ENCODE measurements around the gene PHRF1.
"Not testable (repeated sequence)": the region's sequence is repeated elsewhere in the genome, so short reads cannot be mapped to it uniquely, and the experiment has no call there.

Gene PHRF1

GRCh38 chr11:568306-569157 lies 7.7 kb upstream of the PHRF1 start:
- Histone ChIP-seq H3K27me3 (replicated peaks) (no peaks in the 10 kb centered on the region), H3K4me3 (ENCODE audit: low read depth, low read length) (peak overlapping the region; percentile 53), H3K27ac (no peak overlapping the region), H3K36me3 (replicated peaks) (no peaks in the 10 kb centered on the region)
- in situ Hi-C loops (cut with HindIII; ENCODE audit: low pct_ligation_motif_present, low sequenced_read_pairs), result no loop called here
- DNase-seq, result peak; percentile 77
- TF ChIP-seq CTCF (IDR thresholded peaks at IDR 0.05; ENCODE audit: low read depth, low read length, missing control alignments), result no peak

DNA sequence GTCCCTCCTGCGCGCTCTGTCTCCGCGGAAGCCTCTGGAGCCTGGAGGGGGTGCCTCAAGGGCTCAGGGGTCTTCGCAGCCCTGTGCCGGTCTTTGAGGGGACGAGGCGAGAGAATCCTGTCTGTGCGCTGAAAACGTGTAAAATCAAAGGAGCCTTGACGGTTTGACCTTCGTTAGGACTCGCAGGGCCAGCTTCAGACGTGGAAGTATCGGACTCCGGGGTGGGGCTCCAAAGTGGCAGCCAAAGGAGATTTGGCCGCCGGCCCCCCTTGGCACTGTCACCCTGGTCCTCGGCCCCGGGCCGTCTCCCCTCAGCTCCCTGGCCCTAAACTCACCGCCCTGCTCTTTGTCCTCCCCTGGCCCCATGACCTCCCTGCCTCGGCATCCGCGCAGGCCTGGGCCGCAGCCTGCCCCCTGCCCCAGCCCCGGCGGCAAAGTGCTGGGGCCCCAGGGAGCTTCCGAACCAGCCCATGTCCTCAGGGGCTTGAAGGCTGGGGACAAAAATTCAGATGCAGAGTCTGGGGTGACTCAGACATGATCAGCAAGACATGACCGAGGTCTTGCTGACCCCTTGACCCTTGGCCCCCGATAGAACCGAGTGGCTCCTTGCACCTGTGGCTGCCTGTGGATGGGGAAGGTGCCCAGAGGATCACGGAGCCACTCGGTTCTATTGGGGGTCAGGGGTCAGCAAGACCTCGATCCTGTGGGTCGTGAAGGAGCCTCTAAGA lies 6.9 kb upstream of the PHRF1 start:
- in situ Hi-C loops (cut with HindIII; ENCODE audit: low pct_ligation_motif_present, low sequenced_read_pairs), result no loop called here
- H3K27me3 ChIP-seq (replicated peaks), result no peaks in the 10 kb centered on the region
- TF ChIP-seq CTCF (IDR thresholded peaks at IDR 0.05; ENCODE audit: low read depth, low read length, missing control alignments), result no peak
- H3K36me3 ChIP-seq (replicated peaks), result no peaks in the 10 kb centered on the region
- peak overlapping the region; percentile 47 for H3K4me3 ChIP-seq (ENCODE audit: low read depth, low read length)
- DNase-seq, result no peak
- no peak overlapping the region for H3K27ac ChIP-seq

DNA sequence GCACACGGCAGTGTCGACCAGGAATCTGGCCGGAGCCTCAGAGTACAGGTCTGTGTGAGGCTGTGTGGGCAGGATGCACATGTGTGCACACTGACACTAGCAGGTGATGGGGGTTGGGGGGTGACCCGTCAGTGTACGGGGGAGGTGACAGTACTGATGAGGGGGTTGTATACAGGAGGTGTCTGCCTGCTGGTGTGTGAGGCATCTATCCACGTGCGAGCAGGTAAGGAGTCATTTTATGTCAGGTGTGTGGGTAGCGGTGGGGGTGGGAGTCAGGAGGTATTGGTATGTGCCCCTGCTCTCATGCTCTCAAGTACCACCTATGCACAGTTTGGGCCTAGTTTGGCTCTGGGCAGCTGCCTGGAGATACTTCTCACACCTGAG lies 4.5 kb upstream of the PHRF1 start:
- Histone ChIP-seq H3K27me3 (replicated peaks) (peaks cover 8% of the 10 kb centered on the region), H3K36me3 (replicated peaks) (no peaks in the 10 kb centered on the region), H3K4me3 (ENCODE audit: low read depth, low read length) (no peak overlapping the region), H3K27ac (no peak overlapping the region)
- in situ Hi-C loops (cut with HindIII; ENCODE audit: low pct_ligation_motif_present, low sequenced_read_pairs), result no loop called here
- no peak for DNase-seq
- TF ChIP-seq CTCF (IDR thresholded peaks at IDR 0.05; ENCODE audit: low read depth, low read length, missing control alignments), result no peak

DNA sequence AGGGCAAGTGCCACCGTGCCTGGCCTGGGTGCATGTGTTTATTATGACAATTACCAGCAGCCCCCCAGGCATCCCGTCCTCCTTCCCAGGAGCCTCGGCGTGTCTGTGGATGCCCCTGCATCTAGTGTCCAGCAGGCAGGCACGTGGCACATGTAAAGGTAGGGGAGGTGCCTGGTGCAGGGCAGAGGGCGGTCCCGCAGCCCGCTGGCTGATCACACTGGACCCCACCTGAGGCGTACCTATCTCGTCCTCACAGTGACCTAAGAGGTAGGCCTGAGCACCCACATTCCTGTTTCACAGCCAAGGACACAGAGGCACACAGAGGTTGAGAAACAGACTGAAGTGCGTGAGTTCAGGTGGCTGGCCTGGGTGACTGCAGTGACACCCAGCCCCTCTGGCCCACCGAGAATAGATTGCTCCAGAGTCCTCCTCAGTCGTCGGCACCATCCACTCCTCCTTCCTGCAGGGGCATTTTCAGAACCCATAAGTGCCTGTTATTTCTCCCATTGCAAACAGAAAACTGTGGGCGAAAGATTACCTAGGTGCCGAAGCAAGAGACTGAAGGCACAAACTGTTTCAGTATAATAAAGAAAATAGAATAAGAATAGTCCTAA lies 3.0 kb upstream of the PHRF1 start:
- Histone ChIP-seq H3K27me3 (replicated peaks) (peaks cover 8% of the 10 kb centered on the region), H3K36me3 (replicated peaks) (no peaks in the 10 kb centered on the region), H3K27ac (no peak overlapping the region), H3K4me3 (ENCODE audit: low read depth, low read length) (no peak overlapping the region)
- in situ Hi-C loops (cut with HindIII; ENCODE audit: low pct_ligation_motif_present, low sequenced_read_pairs), result no loop called here
- TF ChIP-seq CTCF (IDR thresholded peaks at IDR 0.05; ENCODE audit: low read depth, low read length, missing control alignments), result no peak
- DNase-seq, result no peak

DNA sequence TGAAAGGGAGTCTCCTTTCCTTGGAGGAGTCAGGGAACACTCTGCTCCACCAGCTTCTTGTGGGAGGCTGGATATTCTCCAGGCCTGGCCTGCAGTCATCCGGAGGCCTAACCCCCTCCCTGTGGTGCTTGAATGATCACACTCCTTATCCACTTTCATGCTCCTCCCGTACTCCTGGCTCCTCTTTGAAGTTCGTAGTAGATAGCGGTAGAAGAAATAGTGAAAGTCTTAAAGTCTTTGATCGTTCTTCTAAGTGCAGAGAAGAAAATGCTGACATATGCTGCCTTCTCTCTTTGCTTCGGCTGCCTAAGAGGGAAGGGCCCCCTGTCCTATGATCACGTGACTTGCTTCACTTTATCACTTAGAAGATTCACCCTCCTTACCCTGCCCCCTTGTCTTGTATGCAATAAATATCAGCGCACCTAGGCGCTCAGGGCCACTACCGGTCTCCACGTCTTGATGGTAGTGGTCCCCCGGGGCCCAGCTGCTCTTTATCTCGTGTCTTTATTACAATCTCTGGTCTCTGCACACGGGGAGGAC lies 2.2 kb upstream of the PHRF1 start:
- DNase-seq; in situ Hi-C loops (cut with HindIII; ENCODE audit: low pct_ligation_motif_present, low sequenced_read_pairs); H3K4me3 ChIP-seq (ENCODE audit: low read depth, low read length); H3K36me3 ChIP-seq (replicated peaks); H3K27ac ChIP-seq; H3K27me3 ChIP-seq (replicated peaks): not testable (repeated sequence)
